K562 (cell line): ENCODE measurements around the gene CHAD. TPM values are rescaled to one million over a fixed set of nuclear protein-coding genes. Genes with fewer than 3 reads are reported as not detected.

ENCODE experiments used
- BHLHE40 ChIP-seq: IDR thresholded peaks from 2 replicates; pipeline ENCODE4 v1.6.1; 2011; ENCODE audit warnings: low read length, improper control_type of control experiment
- CREB3 ChIP-seq: fragments of 450-650 bp; conservative IDR thresholded peaks from 2 replicates; pipeline ENCODE4 v1.6.1; 2016; ENCODE audit warnings: missing genetic modification characterization, low read depth, mild to moderate bottlenecking, missing compliant biosample characterization, moderate library complexity
- CTBP1 ChIP-seq: fragments of 450-650 bp; IDR thresholded peaks from 2 replicates; pipeline ENCODE4 v1.6.1; 2016; ENCODE audit warnings: borderline replicate concordance
- ESRRA ChIP-seq: fragments of 450-650 bp; IDR thresholded peaks from 2 replicates; pipeline ENCODE4 v1.6.1; 2014; ENCODE audit warnings: low read depth, mild to moderate bottlenecking, moderate library complexity, borderline replicate concordance
- ETV6 ChIP-seq, 3 experiments: fragments of 150-350 bp in 1 of 3; sonication (generic) in 1 of 3; formaldehyde crosslinking in 1 of 3; IDR thresholded peaks; 2 replicates each; pipeline versions ENCODE4 v1.6.1 to v1.8.0; 2014 to 2022; ENCODE audit warnings: borderline replicate concordance in 2 of 3, low read depth in 2 of 3, antibody characterized with exemption in 1 of 3, low read length in 1 of 3, mild to moderate bottlenecking in 1 of 3, missing genetic modification reagents in 1 of 3
- HES1 ChIP-seq: fragments of 450-650 bp; IDR thresholded peaks from 2 replicates; pipeline ENCODE4 v1.6.1; 2016; ENCODE audit warnings: low read depth, mild to moderate bottlenecking, moderate library complexity
- ID3 ChIP-seq, 2 experiments: fragments of 250-450 bp in 1 of 2; fragments of 450-650 bp in 1 of 2; sonication (Bioruptor Pico) in 1 of 2; IDR thresholded peaks; 2 replicates each; pipeline versions ENCODE4 v1.6.1 to v1.8.0; 2016 to 2021; ENCODE audit warnings: mild to moderate bottlenecking in 2 of 2, moderate library complexity in 2 of 2, missing compliant biosample characterization in 1 of 2, missing genetic modification characterization in 1 of 2
- KLF1 ChIP-seq: fragments of 450-650 bp; IDR thresholded peaks from 2 replicates; pipeline ENCODE4 v1.6.1; 2016; ENCODE audit warnings: missing genetic modification characterization, missing compliant biosample characterization
- MXI1 ChIP-seq: IDR thresholded peaks from 2 replicates; pipeline ENCODE4 v1.6.1; 2011; ENCODE audit warnings: low read depth, mild to moderate bottlenecking, improper control_type of control experiment, low read length
- POLR2G ChIP-seq: fragments of 200-400 bp; formaldehyde crosslinking; IDR thresholded peaks from 2 replicates; pipeline ENCODE4 v1.6.1; 2017; ENCODE audit warnings: low read depth, mild to moderate bottlenecking, antibody characterized with exemption, low read length, moderate library complexity
- PTRF ChIP-seq: fragments of 450-650 bp; IDR thresholded peaks from 2 replicates; pipeline ENCODE4 v1.6.1; 2016; ENCODE audit warnings: mild to moderate bottlenecking, missing genetic modification characterization, missing compliant biosample characterization
- RBM15 ChIP-seq: fragments of 200-400 bp; formaldehyde crosslinking; IDR thresholded peaks from 2 replicates; pipeline ENCODE4 v1.6.1; 2018; ENCODE audit warnings: mild to moderate bottlenecking, low read length, moderate library complexity; ENCODE audit not compliant: insufficient read depth
- RREB1 ChIP-seq: fragments of 250-450 bp; sonication (Bioruptor Pico); IDR thresholded peaks from 2 replicates; pipeline ENCODE4 v1.4.0; 2020
- SAFB ChIP-seq: fragments of 200-400 bp; formaldehyde crosslinking; IDR thresholded peaks from 2 replicates; pipeline ENCODE4 v1.6.1; 2017; ENCODE audit warnings: low read depth, low read length, borderline replicate concordance
- SRF ChIP-seq, 2 experiments: fragments of 250-450, 450-650 bp in 1 of 2; sonication (Bioruptor Pico) in 1 of 2; sonication (generic) in 1 of 2; formaldehyde crosslinking; IDR thresholded peaks; 2 replicates each; pipeline versions ENCODE4 v1.5.0 to v1.5.1; 2020 to 2022; ENCODE audit warnings: mild to moderate bottlenecking in 1 of 2, missing genetic modification reagents in 1 of 2
- ZNF766 ChIP-seq: fragments of 200-800 bp; sonication (Bioruptor generic); conservative IDR thresholded peaks from 2 replicates; pipeline ENCODE4 v1.6.1; 2016; ENCODE audit warnings: missing genetic modification characterization, missing compliant biosample characterization
- polyA plus RNA-seq, 8 experiments: library from polyadenylated mRNA; depleted of rRNA in 4 of 8; stranded (reverse) in 5 of 8; unstranded in 3 of 8; fragments of >200 nt; fragmentation: Nextera tagmentation in 2 of 8; fragmentation: Illumina TruSeq in 1 of 8; extraction: Ambion mirVana in 2 of 8; extraction: Trizol in 1 of 8; gene quantifications; 2 replicates each; pipeline versions ENCODE4 v1.2.1 to v1.2.3, GENCODE V29; 2011 to 2014; ENCODE audit warnings: inconsistent platforms in 1 of 8, missing spikeins in 1 of 8
- total RNA-seq, 7 experiments: library from RNA; depleted of rRNA in 6 of 7; stranded (reverse); fragments of >200 nt in 6 of 7; fragmentation: Illumina TruSeq in 2 of 7; extraction: Trizol in 2 of 7; gene quantifications; 2 replicates each; pipeline versions ENCODE4 v1.2.1 to v1.2.3, GENCODE V29; 2011 to 2021; ENCODE audit warnings: low replicate concordance in 1 of 7

Gene CHAD
- total and polyA plus RNA-seq, 9 of the 15 experiments (the other 6 are each of a cell fraction or from before 2014, with no cell fraction given): not detected

GRCh38 chr17:50478391-50479381 is 10.0 kb upstream of the CHAD start, which contains the start of gene RSAD1 (continued):
- TF ChIP-seq SRF (CRISPR knock-in tag; IDR thresholded peaks at IDR 0.05) (peak in 1 of 2 experiments; percentile 48; a peak in 1 of 4 replicates), MXI1 (peak; percentile 89), BHLHE40 (peak; percentile 99), KLF1 (tag) (peak; percentile 56; the same call in 1 of the 2 replicates), PTRF (tag) (no peak), CREB3 (tag) (0 out of 2 replicates have a peak, but pooled peaks have one; percentile 24), CTBP1 (peak; percentile 99), ID3 (CRISPR knock-in tag; IDR thresholded peaks at IDR 0.05) (no peak), ID3 (tag; IDR thresholded peaks at IDR 0.05) (peak; percentile 87), RREB1 (CRISPR knock-in tag) (peak; percentile 12; the same call in 1 of the 2 replicates), POLR2G (peak; percentile 97), ETV6 (IDR thresholded peaks at IDR 0.05; ENCODE audit: borderline replicate concordance in 1 of 2, low read depth in 2 of 2, low read length in 1 of 2) (0 out of 4 replicates have a peak, but pooled peaks of 1 of the 2 experiments have one; percentile 27), ETV6 (CRISPR knock-in tag; IDR thresholded peaks at IDR 0.05; ENCODE audit: borderline replicate concordance) (peak; percentile 69; the same call in 1 of the 2 replicates), ESRRA (peak; percentile 89), SAFB (peak; percentile 85), RBM15 (no peak), HES1 (0 out of 2 replicates have a peak, but pooled peaks have one; percentile 16), ZNF766 (CRISPR knock-in tag) (peak; percentile 59; the same call in 1 of the 2 replicates)
